HepG2 (cell line): ENCODE results near the gene PDGFRA. TPM values are rescaled to one million over a fixed set of nuclear protein-coding genes. Genes with fewer than 3 reads are reported as not detected.

ENCODE experiments used
- ATAC-seq: fragments of 200-7000 bp; cut with Tn5 transposase; 3 replicates; pipeline ENCODE4 v1.9.1; 2020; ENCODE audit warnings: mild to moderate bottlenecking, moderate library complexity
- BruUV-seq: library from RNA; stranded (reverse); fragments of 400-500 nt; replicated peaks from 2 replicates; lab custom pipeline; 2021; lab: Mats Ljungman, UMichigan
- CTCF ChIA-PET: fragments of 300-600 bp; formaldehyde crosslinking; extraction: SDS; loops from one replicate; lab custom pipeline; 2021; ENCODE audit warnings: low total read pairs, inconsistent platforms, low intra/inter-chr PET ratio; lab: Yijun Ruan, JAX
- POLR2A ChIA-PET: fragments of 350-600 bp; sonication (Branson Sonifier 250); formaldehyde crosslinking; loops from one replicate; lab custom pipeline; 2020; ENCODE audit warnings: antibody characterized with exemption, inconsistent platforms; lab: Yijun Ruan, JAX
- DNase-seq: peaks from one replicate; pipeline ENCODE4 v3.0.0-alpha.2; 2015; ENCODE audit warnings: low spot score
- FAIRE-seq: peaks from 3 replicates; lab custom pipeline; 2011; peaks lifted over from hg19 to GRCh38; lab: Jason Lieb, UNC
- H2AFZ ChIP-seq: one replicate; pipeline ENCODE4 v1.6.1; 2011; ENCODE audit warnings: low read length, inconsistent platforms
- H3K27ac ChIP-seq: fragments of 300-600 bp; 3 replicates; pipeline ENCODE4 v1.8.0; 2011; ENCODE audit warnings: mixed run types, mild to moderate bottlenecking, mixed read lengths, low read length, inconsistent platforms; ENCODE audit not compliant: insufficient read depth; ENCODE audit errors: extremely low read length
- H3K27me3 ChIP-seq, 2 experiments: fragments of 200-600 bp in 1 of 2; 2 replicates in 1 of 2; 3 replicates in 1 of 2; pipeline versions ENCODE4 v1.6.0 to v1.8.0; 2011; ENCODE audit warnings: low read length in 2 of 2, mild to moderate bottlenecking in 2 of 2, moderate library complexity in 2 of 2, inconsistent platforms in 1 of 2; ENCODE audit not compliant: insufficient read depth in 2 of 2, control insufficient read depth in 1 of 2
- H3K36me3 ChIP-seq, 2 experiments: fragments of 200-600 bp in 1 of 2; replicated peaks in 1 of 2; 2 replicates in 1 of 2; 3 replicates in 1 of 2; pipeline versions ENCODE4 v1.5.1 to v1.8.0; 2011; ENCODE audit warnings: low read length in 2 of 2, inconsistent platforms in 1 of 2; ENCODE audit not compliant: insufficient read depth in 2 of 2, control insufficient read depth in 1 of 2
- H3K4me1 ChIP-seq: 2 replicates; pipeline ENCODE4 v1.5.1; 2012; ENCODE audit warnings: low read length, inconsistent platforms; ENCODE audit not compliant: insufficient read depth
- H3K4me2 ChIP-seq: 2 replicates; pipeline ENCODE4 v1.6.0; 2011; ENCODE audit warnings: low read depth, low read length, inconsistent platforms
- H3K4me3 ChIP-seq, 3 experiments: fragments of 200-600 bp in 1 of 3; sonication (generic), shearing (Covaris generic) in 1 of 3; replicated peaks in 1 of 3; 2 replicates each; pipeline ENCODE4 v1.5.1; 2011 to 2016; ENCODE audit warnings: low read length in 3 of 3, inconsistent platforms in 2 of 3, low read depth in 2 of 3, mild to moderate bottlenecking in 2 of 3, control low read depth in 1 of 3, mixed read lengths in 1 of 3; ENCODE audit not compliant: insufficient read depth in 1 of 3
- H3K79me2 ChIP-seq: one replicate; pipeline ENCODE4 v1.6.1; 2011; ENCODE audit warnings: low read length, inconsistent platforms; ENCODE audit not compliant: insufficient read depth
- H3K9ac ChIP-seq: 2 replicates; pipeline ENCODE4 v1.6.0; 2011; ENCODE audit warnings: mild to moderate bottlenecking, low read depth, low read length, inconsistent platforms; ENCODE audit not compliant: insufficient read depth
- H3K9me3 ChIP-seq: 2 replicates; pipeline ENCODE4 v1.5.1; 2012; ENCODE audit warnings: mild to moderate bottlenecking, low read length
- H4K20me1 ChIP-seq: 2 replicates; pipeline ENCODE4 v1.6.0; 2011; ENCODE audit warnings: inconsistent platforms, mild to moderate bottlenecking, low read length, moderate library complexity; ENCODE audit not compliant: insufficient read depth
- GRHL1 ChIP-seq: sonication (generic); formaldehyde crosslinking; conservative IDR thresholded peaks from 2 replicates; pipeline ENCODE4 v1.8.0; 2022; ENCODE audit warnings: missing genetic modification reagents
- HNRNPL ChIP-seq: fragments of 200-400 bp; formaldehyde crosslinking; IDR thresholded peaks from 2 replicates; pipeline ENCODE4 v1.6.1; 2017; ENCODE audit warnings: mild to moderate bottlenecking, low read depth, low read length
- IKZF4 ChIP-seq: sonication (generic); formaldehyde crosslinking; IDR thresholded peaks from 2 replicates; pipeline ENCODE4 v1.5.1; 2020; ENCODE audit warnings: borderline replicate concordance, mild to moderate bottlenecking, low read depth, missing genetic modification reagents; ENCODE audit errors: not compliant biosample characterization
- ISX ChIP-seq: sonication (generic); formaldehyde crosslinking; conservative IDR thresholded peaks from 2 replicates; pipeline ENCODE4 v1.5.0; 2020; ENCODE audit warnings: missing genetic modification reagents
- NR2F6 ChIP-seq, 2 experiments: IDR thresholded peaks; 2 replicates each; pipeline ENCODE4 v1.6.1; 2016; ENCODE audit warnings: antibody characterized with exemption in 1 of 2, mild to moderate bottlenecking in 1 of 2
- RXRA ChIP-seq: sonication (generic); formaldehyde crosslinking; IDR thresholded peaks from 2 replicates; pipeline ENCODE4 v1.5.1; 2020; ENCODE audit warnings: missing genetic modification reagents
- TBX3 ChIP-seq: fragments of 450-650 bp; IDR thresholded peaks from 2 replicates; pipeline ENCODE4 v1.6.1; 2017; ENCODE audit warnings: antibody characterized with exemption, mild to moderate bottlenecking, inconsistent platforms, borderline replicate concordance
- ZFP82 ChIP-seq: sonication (generic); formaldehyde crosslinking; IDR thresholded peaks from 2 replicates; pipeline ENCODE4 v1.5.1; 2020; ENCODE audit warnings: mild to moderate bottlenecking, missing genetic modification reagents, borderline replicate concordance
- ZNF251 ChIP-seq: sonication (generic); formaldehyde crosslinking; IDR thresholded peaks from 2 replicates; pipeline ENCODE4 v1.9.0; 2021; ENCODE audit warnings: mild to moderate bottlenecking, missing genetic modification reagents
- ZNF549 ChIP-seq: sonication (generic); formaldehyde crosslinking; IDR thresholded peaks from 2 replicates; pipeline ENCODE4 v1.5.0; 2020; ENCODE audit warnings: missing genetic modification reagents
- ZNF580 ChIP-seq: IDR thresholded peaks from 2 replicates; pipeline ENCODE4 v1.6.1; 2016; ENCODE audit warnings: low read depth, borderline replicate concordance
- ZNF598 ChIP-seq: sonication (generic); formaldehyde crosslinking; IDR thresholded peaks from 2 replicates; pipeline ENCODE4 v1.5.1; 2020; ENCODE audit warnings: mild to moderate bottlenecking, missing genetic modification reagents, borderline replicate concordance
- WGBS: methylation state at CpG from one replicate; pipeline ENCODE4 v1.1.6; 2017; ENCODE audit warnings: low lambda C conversion rate; 5-methylcytosine and 5-hydroxymethylcytosine counted together
- in situ Hi-C: cut with HindIII; loops from 2 replicates; pipeline ENCODE4 v1.10.0; 2017; ENCODE audit warnings: low pct_unique_long_range_greater_than_20kb; ENCODE audit not compliant: extremely low pct_ligation_motif_present
- intact Hi-C: fragments of 100-400 bp; cut with micrococcal nuclease; formaldehyde crosslinking; loops from one replicate; pipeline ENCODE4 v1.10.0; 2022; ENCODE audit not compliant: unreplicated experiment
- polyA plus RNA-seq, 8 experiments: library from polyadenylated mRNA; depleted of rRNA in 3 of 8; stranded (reverse) in 7 of 8; unstranded in 1 of 8; fragments of >200 nt; fragmentation: Illumina TruSeq in 4 of 8; extraction: Trizol in 4 of 8; gene quantifications; 2 replicates each; pipeline versions ENCODE4 v1.2.1 to v1.2.3, GENCODE V29; 2011 to 2016; ENCODE audit warnings: low read depth in 4 of 8, missing spikeins in 1 of 8, mixed read lengths in 1 of 8; ENCODE audit not compliant: insufficient read depth in 1 of 8
- total RNA-seq, 5 experiments: library from RNA; depleted of rRNA; stranded (reverse); fragments of >200 nt; fragmentation: Illumina TruSeq; extraction: Trizol; gene quantifications; 2 replicates each; pipeline ENCODE4 v1.2.3, GENCODE V29; 2016; ENCODE audit warnings: low read depth in 1 of 5
- TF ChIP-seq, protein P1 (sequence below): IDR thresholded peaks from 2 replicates; pipeline ENCODE4 v1.6.1; 2016; ENCODE audit warnings: low read depth

PDGFRA gene
- total and polyA plus RNA-seq, 2 of the 13 experiments (the other 11 are each of a cell fraction or from before 2014, with no cell fraction given), result 0.04 TPM; not detected in 1

GRCh38 chr4:54277691-54278090 is 48.6 kb downstream of the PDGFRA start:
- Histone ChIP-seq H3K27ac (no peak overlapping the region), H3K36me3 (no peaks in the 10 kb centered on the region), H3K79me2 (no peaks in the 10 kb centered on the region), H3K9ac (no peak overlapping the region), H2AFZ (no peak overlapping the region), H3K4me3 (no peak overlapping the region), H3K4me2 (no peak overlapping the region), H4K20me1 (no peaks in the 10 kb centered on the region), H3K9me3 (peaks cover 6% of the 10 kb centered on the region), H3K4me1 (no peaks in the 10 kb centered on the region), H3K27me3 (no peaks in the 10 kb centered on the region)
- DNase-seq, result no peak
- no peak for TF ChIP-seq TBX3
- TF ChIP-seq NR2F6 (IDR thresholded peaks at IDR 0.05), result no peak
- TF ChIP-seq NR2F6 (CRISPR knock-in tag; IDR thresholded peaks at IDR 0.05), result no peak
- TF ChIP-seq, protein P1, sequence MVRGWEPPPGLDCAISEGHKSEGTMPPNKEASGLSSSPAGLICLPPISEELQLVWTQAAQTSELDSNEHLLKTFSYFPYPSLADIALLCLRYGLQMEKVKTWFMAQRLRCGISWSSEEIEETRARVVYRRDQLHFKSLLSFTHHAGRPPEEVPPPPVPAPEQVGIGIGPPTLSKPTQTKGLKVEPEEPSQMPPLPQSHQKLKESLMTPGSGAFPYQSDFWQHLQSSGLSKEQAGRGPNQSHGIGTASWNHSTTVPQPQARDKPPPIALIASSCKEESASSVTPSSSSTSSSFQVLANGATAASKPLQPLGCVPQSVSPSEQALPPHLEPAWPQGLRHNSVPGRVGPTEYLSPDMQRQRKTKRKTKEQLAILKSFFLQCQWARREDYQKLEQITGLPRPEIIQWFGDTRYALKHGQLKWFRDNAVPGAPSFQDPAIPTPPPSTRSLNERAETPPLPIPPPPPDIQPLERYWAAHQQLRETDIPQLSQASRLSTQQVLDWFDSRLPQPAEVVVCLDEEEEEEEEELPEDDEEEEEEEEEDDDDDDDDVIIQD (CRISPR knock-in tag), result no peak
- TF ChIP-seq ZNF549, result no peak
- TF ChIP-seq ZNF580 (CRISPR knock-in tag), result no peak
- TF ChIP-seq HNRNPL, result no peak
- TF ChIP-seq RXRA (CRISPR knock-in tag), result no peak
- TF ChIP-seq ISX (CRISPR knock-in tag), result no peak
- no peak for TF ChIP-seq IKZF4 (CRISPR knock-in tag)
- no peak for TF ChIP-seq ZNF598 (CRISPR knock-in tag)
- no peak for TF ChIP-seq ZFP82 (CRISPR knock-in tag)
- TF ChIP-seq GRHL1 (CRISPR knock-in tag), result no peak
- TF ChIP-seq ZNF251, result no peak
- 0% methylated on average over 1 of the region's 1 CpG for WGBS
- no peak for FAIRE-seq
- in situ Hi-C loops, result no loop called here
- CTCF ChIA-PET, result no interaction called here
- ATAC-seq, result no peak
- no TSS peak for BruUV-seq
- POLR2A ChIA-PET, result no interaction called here
- intact Hi-C loops, result no loop called here
